Caco-2 (cell line): Measurements from ENCODE around the gene SLC6A2. TPM values are rescaled to one million over a fixed set of nuclear protein-coding genes. Genes with fewer than 3 reads are reported as not detected.

Source experiments
- BruUV-seq: library from RNA; stranded (reverse); fragments of 400-500 nt; replicated peaks from 2 replicates; lab custom pipeline; 2021; lab: Mats Ljungman, UMichigan
- CTCF ChIA-PET: fragments of 300-600 bp; sonication (Branson Sonifier 250); formaldehyde crosslinking; loops from one replicate; lab custom pipeline; 2022; ENCODE audit warnings: antibody characterized with exemption; lab: Charles Lee
- POLR2A ChIA-PET: fragments of 300-600 bp; sonication (Branson Sonifier 250); formaldehyde crosslinking; loops from one replicate; lab custom pipeline; 2022; ENCODE audit warnings: antibody characterized with exemption; lab: Charles Lee
- DNase-seq, 2 experiments: peaks; one replicate each; pipeline versions ENCODE4 v3.0.0 to v3.0.0-alpha.2; 2020 to 2022
- H3K27me3 ChIP-seq: replicated peaks from 2 replicates; pipeline ENCODE4 v1.6.0; 2011; ENCODE audit warnings: low read length; ENCODE audit not compliant: control insufficient read depth, insufficient read depth
- H3K36me3 ChIP-seq: 2 replicates; pipeline ENCODE4 v1.5.1; 2011; ENCODE audit warnings: low read length; ENCODE audit not compliant: control insufficient read depth, insufficient read depth
- H3K4me1 ChIP-seq: fragments of 250-450 bp; sonication (Bioruptor Pico); 2 replicates; pipeline ENCODE4 v1.5.1; 2020; ENCODE audit warnings: mild to moderate bottlenecking
- H3K4me3 ChIP-seq: 2 replicates; pipeline ENCODE4 v1.5.1; 2011; ENCODE audit warnings: low read depth, mild to moderate bottlenecking, control low read depth, low read length
- H3K9me3 ChIP-seq: fragments of 250-450 bp; sonication (Bioruptor Pico); 2 replicates; pipeline ENCODE4 v1.5.1; 2020; ENCODE audit warnings: mild to moderate bottlenecking, moderate library complexity
- H3K27ac Mint-ChIP-seq: one replicate; pipeline ENCODE4 v1.8.0; 2022; ENCODE audit warnings: mixed read lengths; ENCODE audit not compliant: unreplicated experiment
- H3K27me3 Mint-ChIP-seq: one replicate; pipeline ENCODE4 v1.8.0; 2022; ENCODE audit warnings: mixed read lengths; ENCODE audit not compliant: insufficient read depth, unreplicated experiment
- H3K36me3 Mint-ChIP-seq: one replicate; pipeline ENCODE4 v1.8.0; 2022; ENCODE audit warnings: mild to moderate bottlenecking, mixed read lengths; ENCODE audit not compliant: insufficient read depth, unreplicated experiment
- H3K4me1 Mint-ChIP-seq: one replicate; pipeline ENCODE4 v1.8.0; 2022; ENCODE audit warnings: low read depth, mixed read lengths; ENCODE audit not compliant: unreplicated experiment
- H3K4me3 Mint-ChIP-seq: one replicate; pipeline ENCODE4 v1.8.0; 2022; ENCODE audit warnings: mild to moderate bottlenecking, moderate library complexity, mixed read lengths; ENCODE audit not compliant: unreplicated experiment
- H3K9me3 Mint-ChIP-seq: one replicate; pipeline ENCODE4 v1.8.0; 2022; ENCODE audit warnings: mixed read lengths; ENCODE audit not compliant: unreplicated experiment
- intact Hi-C: fragments of 100-400 bp; cut with micrococcal nuclease; formaldehyde crosslinking; loops from one replicate; pipeline ENCODE4 v1.10.0; 2022; ENCODE audit not compliant: unreplicated experiment
- total RNA-seq: library from RNA; stranded (reverse); gene quantifications from 2 replicates; pipeline ENCODE4 v1.2.3, GENCODE V29; 2022
- TF ChIP-seq, protein P1 (sequence below), 2 experiments: fragments of 200-600 bp in 1 of 2; IDR thresholded peaks; 1 replicate in 1 of 2; 2 replicates in 1 of 2; pipeline versions ENCODE4 v1.5.1 to v1.8.0; 2011 to 2022; ENCODE audit warnings: antibody characterized with exemption in 1 of 2, control low read depth in 1 of 2, inconsistent platforms in 1 of 2, low read depth in 1 of 2, low read length in 1 of 2, mild to moderate bottlenecking in 1 of 2, moderate library complexity in 1 of 2; ENCODE audit not compliant: insufficient read depth in 1 of 2, severe bottlenecking in 1 of 2, unreplicated experiment in 1 of 2

The SLC6A2 gene
- total RNA-seq, 1 experiment from 2014 or later, result not detected

- Histone ChIP-seq H3K9me3 (no peaks in the 10 kb centered on the region), H3K36me3 (no peaks in the 10 kb centered on the region), H3K4me1 (no peaks in the 10 kb centered on the region), H3K27me3 (no peaks in the 10 kb centered on the region), H3K4me3 (no peak overlapping the region)
- Mint-ChIP-seq H3K36me3 (no peaks in the 10 kb centered on the region), H3K27me3 (peaks cover 8% of the 10 kb centered on the region), H3K9me3 (no peaks in the 10 kb centered on the region), H3K4me1 (no peaks in the 10 kb centered on the region), H3K27ac (no peak overlapping the region), H3K4me3 (no peak overlapping the region)
- DNase-seq, result no peak
- POLR2A ChIA-PET, result no interaction called here
- no TSS peak for BruUV-seq
- TF ChIP-seq, protein P1, sequence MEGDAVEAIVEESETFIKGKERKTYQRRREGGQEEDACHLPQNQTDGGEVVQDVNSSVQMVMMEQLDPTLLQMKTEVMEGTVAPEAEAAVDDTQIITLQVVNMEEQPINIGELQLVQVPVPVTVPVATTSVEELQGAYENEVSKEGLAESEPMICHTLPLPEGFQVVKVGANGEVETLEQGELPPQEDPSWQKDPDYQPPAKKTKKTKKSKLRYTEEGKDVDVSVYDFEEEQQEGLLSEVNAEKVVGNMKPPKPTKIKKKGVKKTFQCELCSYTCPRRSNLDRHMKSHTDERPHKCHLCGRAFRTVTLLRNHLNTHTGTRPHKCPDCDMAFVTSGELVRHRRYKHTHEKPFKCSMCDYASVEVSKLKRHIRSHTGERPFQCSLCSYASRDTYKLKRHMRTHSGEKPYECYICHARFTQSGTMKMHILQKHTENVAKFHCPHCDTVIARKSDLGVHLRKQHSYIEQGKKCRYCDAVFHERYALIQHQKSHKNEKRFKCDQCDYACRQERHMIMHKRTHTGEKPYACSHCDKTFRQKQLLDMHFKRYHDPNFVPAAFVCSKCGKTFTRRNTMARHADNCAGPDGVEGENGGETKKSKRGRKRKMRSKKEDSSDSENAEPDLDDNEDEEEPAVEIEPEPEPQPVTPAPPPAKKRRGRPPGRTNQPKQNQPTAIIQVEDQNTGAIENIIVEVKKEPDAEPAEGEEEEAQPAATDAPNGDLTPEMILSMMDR (IDR thresholded peaks at IDR 0.05; ENCODE audit: insufficient read depth in 1 of 2, low read depth in 1 of 2, low read length in 1 of 2, severe bottlenecking in 1 of 2, unreplicated experiment in 1 of 2), result no peak
- intact Hi-C loops, result no loop called here
- CTCF ChIA-PET, result interaction anchor here (0.8 to 0.9 kb wide), 2 partner anchors 152 to 231 kb away, joined by 3 read pairs; no protein-coding TSS in a partner anchor
Observed at GRCh38 chr16:55695595-55695994, 39.8 kb downstream of the SLC6A2 start.

DNA sequence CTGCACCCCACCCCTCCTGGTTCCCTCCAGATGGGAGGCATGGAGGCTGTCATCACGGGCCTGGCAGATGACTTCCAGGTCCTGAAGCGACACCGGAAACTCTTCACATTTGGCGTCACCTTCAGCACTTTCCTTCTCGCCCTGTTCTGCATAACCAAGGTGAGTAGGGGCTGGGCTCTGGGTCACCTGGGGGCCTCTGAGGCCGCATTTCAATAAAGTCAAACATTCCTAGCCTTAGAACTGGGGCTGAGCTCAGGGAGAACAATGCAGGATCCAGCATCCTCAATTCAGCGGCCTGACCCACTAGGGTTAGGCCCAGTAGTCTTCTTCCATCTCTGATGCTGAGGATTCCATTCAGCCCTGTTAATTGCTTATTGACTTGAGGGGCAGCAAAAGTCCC is 42.1 kb downstream of the SLC6A2 start:
- Mint-ChIP-seq H3K27ac (no peak overlapping the region), H3K36me3 (no peaks in the 10 kb centered on the region), H3K9me3 (no peaks in the 10 kb centered on the region), H3K4me1 (no peaks in the 10 kb centered on the region), H3K4me3 (no peak overlapping the region), H3K27me3 (peaks cover 10% of the 10 kb centered on the region)
- no TSS peak for BruUV-seq
- Histone ChIP-seq H3K4me1 (no peaks in the 10 kb centered on the region), H3K9me3 (no peaks in the 10 kb centered on the region), H3K36me3 (no peaks in the 10 kb centered on the region), H3K27me3 (no peaks in the 10 kb centered on the region), H3K4me3 (no peak overlapping the region)
- intact Hi-C loops, result no loop called here
- DNase-seq, result no peak
- ChIA-PET POLR2A (no interaction called here), CTCF (no interaction called here)
- TF ChIP-seq, protein P1 (IDR thresholded peaks at IDR 0.05; ENCODE audit: insufficient read depth in 1 of 2, low read depth in 1 of 2, low read length in 1 of 2, severe bottlenecking in 1 of 2, unreplicated experiment in 1 of 2), result no peak

GRCh38 chr16:55698331-55698730 is 42.5 kb downstream of the SLC6A2 start:
- no peaks in the 10 kb centered on the region for H3K36me3 ChIP-seq
- H3K4me3 ChIP-seq, result no peak overlapping the region
- Mint-ChIP-seq H3K4me1 (no peaks in the 10 kb centered on the region), H3K36me3 (no peaks in the 10 kb centered on the region), H3K9me3 (no peaks in the 10 kb centered on the region), H3K27me3 (peaks cover 10% of the 10 kb centered on the region), H3K27ac (no peak overlapping the region), H3K4me3 (no peak overlapping the region)
- TF ChIP-seq, protein P1 (IDR thresholded peaks at IDR 0.05; ENCODE audit: insufficient read depth in 1 of 2, low read depth in 1 of 2, low read length in 1 of 2, severe bottlenecking in 1 of 2, unreplicated experiment in 1 of 2), result no peak
- no peaks in the 10 kb centered on the region for H3K4me1 ChIP-seq
- no TSS peak for BruUV-seq
- CTCF ChIA-PET, result interaction anchor here (0.7 kb wide), 1 partner anchor 149 kb away, joined by 5 read pairs; no protein-coding TSS in a partner anchor
- H3K27me3 ChIP-seq, result no peaks in the 10 kb centered on the region
- intact Hi-C loops, result no loop called here
- H3K9me3 ChIP-seq, result no peaks in the 10 kb centered on the region
- POLR2A ChIA-PET, result no interaction called here
- DNase-seq, result no peak
